ENCODE results near the gene SLC25A21.

SLC25A21 gene

GRCh38 chr14:36664322-36665193 is 507.8 kb downstream of the SLC25A21 start:
- Histone ChIP-seq H3K9me3 (ENCODE audit: control insufficient read depth, insufficient read depth, low read depth, low read length) (no peaks in the 10 kb centered on the region), H3K27ac (ENCODE audit: extremely low read depth, low read depth, low read length) (peak overlapping the region; percentile 39; the same call in 1 of the 2 replicates), H3K4me1 (ENCODE audit: control insufficient read depth, insufficient read depth, low read length) (peaks cover 15% of the 10 kb centered on the region), H3K36me3 (ENCODE audit: control insufficient read depth in 2 of 2, insufficient read depth in 1 of 2, low read length in 2 of 2) (peaks cover 15 to 29% of the 10 kb centered on the region in 2 experiments), H3K4me3 (ENCODE audit: low read depth, low read length) (no peak overlapping the region)
- POLR2A ChIA-PET: no interaction called here
- no peak for TF ChIP-seq ZNF555 (tag by site-specific recombination; conservative IDR thresholded peaks at IDR 0.05)
- no peak for TF ChIP-seq ZEB2 (tag by site-specific recombination; IDR thresholded peaks at IDR 0.05)
- TF ChIP-seq FEZF1 (tag by site-specific recombination; IDR thresholded peaks at IDR 0.05): no peak
- TF ChIP-seq ZFP3 (tag by site-specific recombination; IDR thresholded peaks at IDR 0.05; ENCODE audit: low read depth): no peak
- TF ChIP-seq ZNF548 (tag by site-specific recombination; IDR thresholded peaks at IDR 0.05): no peak
- peak; percentile 77 for TF ChIP-seq ZNF677 (tag by site-specific recombination; IDR thresholded peaks at IDR 0.05)
- TF ChIP-seq ZBTB10 (tag by site-specific recombination; IDR thresholded peaks at IDR 0.05): no peak
- TF ChIP-seq ZNF394 (tag by site-specific recombination; IDR thresholded peaks at IDR 0.05; ENCODE audit: borderline replicate concordance): no peak
- TF ChIP-seq BCL6B (tag by site-specific recombination; IDR thresholded peaks at IDR 0.05): no peak
- peak; percentile 38; the same call in 1 of the 2 replicates for TF ChIP-seq PRDM6 (tag by site-specific recombination; IDR thresholded peaks at IDR 0.05)
- TF ChIP-seq ZNF654 (tag by site-specific recombination; IDR thresholded peaks at IDR 0.05; ENCODE audit: low read depth): no peak
- no peak for TF ChIP-seq MYNN (tag by site-specific recombination; IDR thresholded peaks at IDR 0.05; ENCODE audit: borderline replicate concordance)
- CTCF ChIA-PET: interaction anchor here (0.7 kb wide), 1 partner anchor 453 kb away, joined by 4 read pairs; no protein-coding TSS in a partner anchor

GRCh38 chr14:36663404-36664321 is 508.7 kb downstream of the SLC25A21 start:
- POLR2A ChIA-PET: no interaction called here
- peaks cover 15 to 29% of the 10 kb centered on the region in 2 experiments for H3K36me3 ChIP-seq (ENCODE audit: control insufficient read depth in 2 of 2, insufficient read depth in 1 of 2, low read length in 2 of 2)
- CTCF ChIA-PET: interaction anchor here (1.9 kb wide), 1 partner anchor 14 kb away, joined by 6 read pairs; no protein-coding TSS in a partner anchor
- no peaks in the 10 kb centered on the region for H3K9me3 ChIP-seq (ENCODE audit: control insufficient read depth, insufficient read depth, low read depth, low read length)
- peak overlapping the region; percentile 39; the same call in 1 of the 2 replicates for H3K27ac ChIP-seq (ENCODE audit: extremely low read depth, low read depth, low read length)
- peaks cover 15% of the 10 kb centered on the region for H3K4me1 ChIP-seq (ENCODE audit: control insufficient read depth, insufficient read depth, low read length)
- H3K4me3 ChIP-seq (ENCODE audit: low read depth, low read length): peak overlapping the region; percentile 17
- TF ChIP-seq PRDM1 (tag by site-specific recombination; IDR thresholded peaks at IDR 0.05) (peak; percentile 64), ZSCAN16 (tag by site-specific recombination; IDR thresholded peaks at IDR 0.05) (no peak), ZNF404 (tag by site-specific recombination; IDR thresholded peaks at IDR 0.05) (no peak), ZNF600 (tag by site-specific recombination; IDR thresholded peaks at IDR 0.05) (peak; percentile 64; the same call in 1 of the 2 replicates), ZNF366 (tag by site-specific recombination; conservative IDR thresholded peaks at IDR 0.05) (no peak), ZNF324 (tag by site-specific recombination; IDR thresholded peaks at IDR 0.05) (no peak), GLIS1 (tag by site-specific recombination; IDR thresholded peaks at IDR 0.05) (peak; percentile 69), ZSCAN18 (tag by site-specific recombination; IDR thresholded peaks at IDR 0.05) (no peak), ZNF544 (tag by site-specific recombination; IDR thresholded peaks at IDR 0.05) (no peak), ZNF202 (tag by site-specific recombination; IDR thresholded peaks at IDR 0.05; ENCODE audit: borderline replicate concordance) (peak; percentile 26; the same call in 1 of the 2 replicates), SCRT2 (tag by site-specific recombination; IDR thresholded peaks at IDR 0.05) (no peak), KLF8 (tag by site-specific recombination; IDR thresholded peaks at IDR 0.05) (no peak), ZNF596 (tag by site-specific recombination; IDR thresholded peaks at IDR 0.05) (peak; percentile 75)
